GM19438 (cell line): ENCODE results near the gene ASPSCR1.
A peak's percentile ranks its signal among the peaks of the same experiment; 100 is the strongest.

Source experiments
- ATAC-seq: cut with Tn5 transposase; IDR thresholded peaks from one replicate; pipeline ENCODE4 v1.9.1; 2021; ENCODE audit warnings: low read depth; ENCODE audit not compliant: unreplicated experiment

The ASPSCR1 gene

GRCh38 chr17:82051776-82052637 is 74.6 kb downstream of the ASPSCR1 start, which contains the start of the genes GPS1 and RFNG:
Gene GPS1, plus strand, starts transcription at chr17:82051898. Its CDS starts 34 bp downstream, at chr17:82051932.
Gene RFNG, minus strand, starts transcription at chr17:82051811. Its CDS starts 45 bp downstream, at chr17:82051766.
- peak; percentile 68 for ATAC-seq

GRCh38 chr17:82052638-82053059 is 75.2 kb downstream of the ASPSCR1 start:
- no peak for ATAC-seq

GRCh38 chr17:82053130-82053529 is 75.7 kb downstream of the ASPSCR1 start:
- no peak for ATAC-seq

- ATAC-seq = no peak
Measured at GRCh38 chr17:82053556-82054263, 76.3 kb downstream of the ASPSCR1 start.

GRCh38 chr17:82054351-82055022 is 77.1 kb downstream of the ASPSCR1 start:
- ATAC-seq = no peak

- no peak for ATAC-seq
Measured at GRCh38 chr17:82055023-82055964, 77.9 kb downstream of the ASPSCR1 start.

- no peak for ATAC-seq
Measured at GRCh38 chr17:82055965-82056728, 78.7 kb downstream of the ASPSCR1 start.

GRCh38 chr17:82056729-82057621 is 79.5 kb downstream of the ASPSCR1 start:
- no peak for ATAC-seq

- ATAC-seq = no peak
Measured at GRCh38 chr17:82058230-82058854, 80.9 kb downstream of the ASPSCR1 start.

- no peak for ATAC-seq
Measured at GRCh38 chr17:82058855-82059249, 81.4 kb downstream of the ASPSCR1 start.

GRCh38 chr17:82059272-82060000 is 82.0 kb downstream of the ASPSCR1 start:
- no peak for ATAC-seq

GRCh38 chr17:82060001-82060380 is 82.6 kb downstream of the ASPSCR1 start:
- ATAC-seq = no peak

GRCh38 chr17:82060614-82061013 is 83.2 kb downstream of the ASPSCR1 start:
- ATAC-seq = no peak

- no peak for ATAC-seq
Measured at GRCh38 chr17:82061047-82061925, 83.9 kb downstream of the ASPSCR1 start.

GRCh38 chr17:82062076-82062983 is 84.9 kb downstream of the ASPSCR1 start:
- ATAC-seq = no peak
